ENCODE data around the gene GLYATL1B. TPM values are rescaled to one million over a fixed set of nuclear protein-coding genes. Genes with fewer than 3 reads are reported as not detected.
"Not testable (repeated sequence)": the region's sequence is repeated elsewhere in the genome, so short reads cannot be mapped to it uniquely, and the experiment has no call there.

The GLYATL1B gene, protein sequence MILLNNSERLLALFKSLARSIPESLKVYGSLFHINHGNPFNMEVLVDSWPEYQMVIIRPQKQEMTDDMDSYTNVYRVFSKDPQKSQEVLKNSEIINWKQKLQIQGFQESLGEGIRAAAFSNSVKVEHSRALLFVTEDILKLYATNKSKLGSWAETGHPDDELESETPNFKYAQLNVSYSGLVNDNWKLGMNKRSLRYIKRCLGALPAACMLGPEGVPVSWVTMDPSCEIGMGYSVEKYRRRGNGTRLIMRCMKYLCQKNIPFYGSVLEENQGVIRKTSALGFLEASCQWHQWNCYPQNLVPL
- total RNA-seq = not detected
- polyA plus RNA-seq (ENCODE audit: insufficient read depth, low read depth, low replicate concordance) = not detected
- long read RNA-seq, donor 1 = 0 reads
- long read RNA-seq, donor 2 = 0 reads
- long read RNA-seq, donor 3 = 0 reads
- long read RNA-seq, donor 4 = 0 reads
- long read RNA-seq, donor 5 = 0 reads
- long read RNA-seq, donor 6 = 0 reads
- long read RNA-seq, donor 7 = 0 reads
- long read RNA-seq, donor 8 = 0 reads
- long read RNA-seq, donor 9 = 0 reads
- long read RNA-seq, donor 10 = 0 reads

GRCh38 chr11:59086007-59086406 is at the start of gene GLYATL1B:
Gene GLYATL1B (plus strand): TSS chr11:59086307. CDS start chr11:59086307, 0 bp downstream.
- not testable (repeated sequence) for H3K4me1 ChIP-seq (ENCODE audit: control insufficient read depth in 2 of 3, insufficient read depth in 2 of 3, low read depth in 1 of 3, low read length in 3 of 3)

GRCh38 chr11:59036542-59036941 is 49.6 kb upstream of the GLYATL1B start:
- intact Hi-C loops (cut with DNase I); H3K4me1 ChIP-seq (ENCODE audit: control insufficient read depth in 2 of 3, insufficient read depth in 2 of 3, low read depth in 1 of 3, low read length in 3 of 3); H3K4me3 ChIP-seq (ENCODE audit: low read length in 3 of 3); H3K9me3 ChIP-seq (ENCODE audit: control insufficient read depth in 2 of 3, insufficient read depth in 1 of 3, low read length in 3 of 3); H3K27me3 ChIP-seq (ENCODE audit: control insufficient read depth, insufficient read depth, low read length); DNase-seq; FAIRE-seq; H3K27ac ChIP-seq (ENCODE audit: low read depth in 2 of 2, low read length in 2 of 2); H3K36me3 ChIP-seq (ENCODE audit: control insufficient read depth in 2 of 3, insufficient read depth in 3 of 3, low read length in 3 of 3); H3K9ac ChIP-seq (ENCODE audit: low read length in 3 of 3): not testable (repeated sequence)

More at GRCh38 chr11:59086007-59086406, at the start of gene GLYATL1B:
- DNase-seq; H3K4me3 ChIP-seq (ENCODE audit: low read length in 3 of 3); H3K9me3 ChIP-seq (ENCODE audit: control insufficient read depth in 2 of 3, insufficient read depth in 1 of 3, low read length in 3 of 3); FAIRE-seq; H3K36me3 ChIP-seq (ENCODE audit: control insufficient read depth in 2 of 3, insufficient read depth in 3 of 3, low read length in 3 of 3); intact Hi-C loops (cut with DNase I); H3K27ac ChIP-seq (ENCODE audit: low read depth in 2 of 2, low read length in 2 of 2); H3K9ac ChIP-seq (ENCODE audit: low read length in 3 of 3); H3K27me3 ChIP-seq (ENCODE audit: control insufficient read depth, insufficient read depth, low read length): not testable (repeated sequence)

DNA sequence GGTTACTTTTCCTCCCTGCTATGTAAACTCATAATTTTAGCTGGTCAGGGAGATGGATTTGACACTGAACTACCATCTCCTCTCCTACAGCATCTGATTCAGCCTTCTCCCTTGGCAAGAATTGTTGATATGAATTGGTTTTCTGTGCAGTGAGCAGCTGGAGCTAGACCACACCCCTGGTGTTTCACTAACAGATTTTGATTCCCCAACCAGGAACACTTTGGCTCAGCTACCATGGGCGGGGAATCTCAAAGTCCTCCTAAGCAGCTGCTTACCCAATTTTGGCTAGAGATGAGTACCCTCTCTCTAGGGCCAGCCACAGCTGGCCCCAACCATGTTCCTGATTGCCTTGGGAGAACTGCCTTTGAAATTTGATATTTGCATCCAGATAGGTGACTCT is 48.7 kb upstream of the GLYATL1B start:
- H3K36me3 ChIP-seq (ENCODE audit: control insufficient read depth in 2 of 3, insufficient read depth in 3 of 3, low read length in 3 of 3); H3K27me3 ChIP-seq (ENCODE audit: control insufficient read depth, insufficient read depth, low read length); H3K27ac ChIP-seq (ENCODE audit: low read depth in 2 of 2, low read length in 2 of 2); DNase-seq; H3K4me3 ChIP-seq (ENCODE audit: low read length in 3 of 3); H3K9me3 ChIP-seq (ENCODE audit: control insufficient read depth in 2 of 3, insufficient read depth in 1 of 3, low read length in 3 of 3); H3K9ac ChIP-seq (ENCODE audit: low read length in 3 of 3); intact Hi-C loops (cut with DNase I); FAIRE-seq; H3K4me1 ChIP-seq (ENCODE audit: control insufficient read depth in 2 of 3, insufficient read depth in 2 of 3, low read depth in 1 of 3, low read length in 3 of 3): not testable (repeated sequence)

GRCh38 chr11:59040607-59041006 is 45.5 kb upstream of the GLYATL1B start:
- DNase-seq (no peak), FAIRE-seq (no peak)
- TF ChIP-seq, protein P1, sequence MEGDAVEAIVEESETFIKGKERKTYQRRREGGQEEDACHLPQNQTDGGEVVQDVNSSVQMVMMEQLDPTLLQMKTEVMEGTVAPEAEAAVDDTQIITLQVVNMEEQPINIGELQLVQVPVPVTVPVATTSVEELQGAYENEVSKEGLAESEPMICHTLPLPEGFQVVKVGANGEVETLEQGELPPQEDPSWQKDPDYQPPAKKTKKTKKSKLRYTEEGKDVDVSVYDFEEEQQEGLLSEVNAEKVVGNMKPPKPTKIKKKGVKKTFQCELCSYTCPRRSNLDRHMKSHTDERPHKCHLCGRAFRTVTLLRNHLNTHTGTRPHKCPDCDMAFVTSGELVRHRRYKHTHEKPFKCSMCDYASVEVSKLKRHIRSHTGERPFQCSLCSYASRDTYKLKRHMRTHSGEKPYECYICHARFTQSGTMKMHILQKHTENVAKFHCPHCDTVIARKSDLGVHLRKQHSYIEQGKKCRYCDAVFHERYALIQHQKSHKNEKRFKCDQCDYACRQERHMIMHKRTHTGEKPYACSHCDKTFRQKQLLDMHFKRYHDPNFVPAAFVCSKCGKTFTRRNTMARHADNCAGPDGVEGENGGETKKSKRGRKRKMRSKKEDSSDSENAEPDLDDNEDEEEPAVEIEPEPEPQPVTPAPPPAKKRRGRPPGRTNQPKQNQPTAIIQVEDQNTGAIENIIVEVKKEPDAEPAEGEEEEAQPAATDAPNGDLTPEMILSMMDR (IDR thresholded peaks at IDR 0.05; ENCODE audit: borderline replicate concordance, extremely low read depth, insufficient read depth) = no peak
- Histone ChIP-seq H3K27ac (ENCODE audit: low read depth in 2 of 2, low read length in 2 of 2) (no peak overlapping the region), H3K9me3 (ENCODE audit: control insufficient read depth in 2 of 3, insufficient read depth in 1 of 3, low read length in 3 of 3) (no peaks in the 10 kb centered on the region), H3K4me1 (ENCODE audit: control insufficient read depth in 2 of 3, insufficient read depth in 2 of 3, low read depth in 1 of 3, low read length in 3 of 3) (no peaks in the 10 kb centered on the region), H3K9ac (ENCODE audit: low read length in 3 of 3) (no peak overlapping the region), H3K27me3 (ENCODE audit: control insufficient read depth, insufficient read depth, low read length) (no peaks in the 10 kb centered on the region), H3K4me3 (ENCODE audit: low read length in 3 of 3) (no peak overlapping the region), H3K36me3 (ENCODE audit: control insufficient read depth in 2 of 3, insufficient read depth in 3 of 3, low read length in 3 of 3) (no peaks in the 10 kb centered on the region)
- intact Hi-C loops (cut with DNase I) = no loop called here

GRCh38 chr11:59051383-59051782 is 34.7 kb upstream of the GLYATL1B start:
- intact Hi-C loops (cut with DNase I); H3K4me1 ChIP-seq (ENCODE audit: control insufficient read depth in 2 of 3, insufficient read depth in 2 of 3, low read depth in 1 of 3, low read length in 3 of 3); DNase-seq; H3K9me3 ChIP-seq (ENCODE audit: control insufficient read depth in 2 of 3, insufficient read depth in 1 of 3, low read length in 3 of 3); H3K27me3 ChIP-seq (ENCODE audit: control insufficient read depth, insufficient read depth, low read length); H3K36me3 ChIP-seq (ENCODE audit: control insufficient read depth in 2 of 3, insufficient read depth in 3 of 3, low read length in 3 of 3); H3K4me3 ChIP-seq (ENCODE audit: low read length in 3 of 3); H3K27ac ChIP-seq (ENCODE audit: low read depth in 2 of 2, low read length in 2 of 2); FAIRE-seq; H3K9ac ChIP-seq (ENCODE audit: low read length in 3 of 3): not testable (repeated sequence)

DNA sequence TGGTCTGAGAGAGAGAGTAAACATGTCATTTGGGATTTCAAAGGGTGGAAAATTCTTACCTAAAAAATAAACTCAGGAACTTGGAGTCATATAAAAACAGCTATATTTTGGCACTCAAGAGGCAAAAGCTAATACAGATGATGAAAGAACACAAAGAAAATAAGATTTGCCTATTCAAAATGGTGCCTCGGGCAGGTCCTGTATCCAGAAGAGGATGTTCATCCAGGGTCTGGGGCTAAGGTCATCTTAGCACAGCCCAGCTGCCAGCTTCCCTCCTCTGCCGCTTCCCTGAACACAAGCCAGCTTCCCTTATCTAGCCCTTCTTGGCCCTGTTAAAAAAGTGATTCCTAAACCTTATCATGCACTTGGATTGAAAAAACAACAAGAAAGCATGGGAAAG is 33.8 kb upstream of the GLYATL1B start:
- DNase-seq; H3K4me1 ChIP-seq (ENCODE audit: control insufficient read depth in 2 of 3, insufficient read depth in 2 of 3, low read depth in 1 of 3, low read length in 3 of 3); H3K4me3 ChIP-seq (ENCODE audit: low read length in 3 of 3); H3K27ac ChIP-seq (ENCODE audit: low read depth in 2 of 2, low read length in 2 of 2); H3K27me3 ChIP-seq (ENCODE audit: control insufficient read depth, insufficient read depth, low read length); FAIRE-seq; H3K9me3 ChIP-seq (ENCODE audit: control insufficient read depth in 2 of 3, insufficient read depth in 1 of 3, low read length in 3 of 3); H3K36me3 ChIP-seq (ENCODE audit: control insufficient read depth in 2 of 3, insufficient read depth in 3 of 3, low read length in 3 of 3); H3K9ac ChIP-seq (ENCODE audit: low read length in 3 of 3); intact Hi-C loops (cut with DNase I): not testable (repeated sequence)

Measured in kidney (tissue), 22 donors.